HG02763 (cell line): ENCODE data around the gene PDHX.

Experiments
- ATAC-seq: cut with Tn5 transposase; IDR thresholded peaks from one replicate; pipeline ENCODE4 v1.9.1; 2021; ENCODE audit warnings: mild to moderate bottlenecking, moderate library complexity; ENCODE audit not compliant: unreplicated experiment

PDHX gene

GRCh38 chr11:34953955-34954354, 37.5 kb downstream of the PDHX start:
- no peak for ATAC-seq

GRCh38 chr11:34957206-34957605, 40.8 kb downstream of the PDHX start:
- no peak for ATAC-seq

DNA sequence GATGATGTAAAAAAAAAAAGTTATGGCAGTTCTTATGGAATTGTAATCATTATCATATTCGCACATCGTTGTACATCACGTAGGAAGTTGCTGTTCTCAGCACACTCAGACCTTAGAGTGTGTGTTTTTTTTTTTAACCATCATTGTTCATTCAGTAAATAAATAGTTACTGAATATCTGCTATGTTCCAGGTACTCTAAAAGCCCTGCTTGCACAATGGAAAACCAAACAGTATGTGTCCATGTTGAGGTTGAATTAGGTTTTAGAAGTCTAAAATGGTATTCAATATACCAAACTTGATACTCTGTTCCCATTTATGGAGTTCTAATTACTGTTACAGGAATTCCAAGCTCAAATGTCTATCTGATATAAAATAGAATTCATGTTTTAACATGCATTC, 41.2 kb downstream of the PDHX start:
- no peak for ATAC-seq

DNA sequence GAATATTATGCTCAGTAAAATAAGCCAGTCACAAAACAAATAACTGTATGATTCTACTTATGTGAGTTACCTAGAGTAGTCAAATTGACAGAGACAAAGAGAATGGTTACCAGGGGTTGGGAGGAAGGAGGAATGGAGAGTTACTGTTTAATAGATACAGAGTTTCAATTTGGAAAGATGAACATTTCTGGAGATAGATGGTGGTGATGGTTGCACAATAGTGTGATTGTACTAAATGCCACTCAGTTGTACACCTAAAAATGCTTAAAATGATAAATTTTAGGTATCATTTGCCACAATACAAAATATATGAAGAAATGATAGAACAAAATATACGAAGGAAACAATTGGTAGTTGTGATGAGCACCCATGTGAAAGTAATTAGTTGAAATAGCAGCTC, 43.4 kb downstream of the PDHX start:
- no peak for ATAC-seq

DNA sequence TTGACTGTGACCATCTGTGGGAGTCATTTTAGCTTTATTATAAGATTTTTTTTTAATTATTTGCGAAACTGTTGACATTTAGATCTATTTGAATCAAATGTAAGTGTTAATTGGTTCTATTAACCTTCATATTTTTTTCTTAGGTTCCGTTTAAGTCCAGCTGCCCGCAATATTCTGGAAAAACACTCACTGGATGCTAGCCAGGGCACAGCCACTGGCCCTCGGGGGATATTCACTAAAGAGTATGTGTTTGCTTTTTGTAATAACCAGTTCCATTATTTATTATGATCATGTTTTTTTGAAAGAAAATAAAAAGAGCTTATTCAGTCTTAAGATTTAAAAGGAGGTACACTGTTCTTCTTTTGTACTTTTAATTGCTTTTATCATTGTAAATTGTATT, 43.9 kb downstream of the PDHX start:
- ATAC-seq = no peak

DNA sequence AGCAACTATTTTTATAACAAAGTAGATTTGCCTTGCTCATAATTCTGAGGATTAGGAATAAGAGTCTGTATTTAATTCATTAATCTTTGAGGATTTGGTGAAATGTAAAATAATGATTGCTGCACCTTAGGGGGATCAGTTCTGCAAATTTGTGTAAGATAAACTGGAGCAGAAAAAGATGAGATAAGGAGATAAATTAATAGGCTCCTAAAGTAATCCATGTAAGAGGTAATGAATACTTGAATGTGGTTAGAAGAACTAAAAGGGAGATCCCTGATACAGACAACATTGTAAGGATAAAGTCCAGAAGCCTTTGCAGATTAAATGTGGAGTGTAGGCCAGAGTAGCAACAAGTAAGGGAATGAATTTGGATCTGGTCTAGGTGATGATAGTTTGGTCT, 45.6 kb downstream of the PDHX start:
- ATAC-seq = no peak

GRCh38 chr11:34963351-34963750, 46.9 kb downstream of the PDHX start:
- no peak for ATAC-seq

DNA sequence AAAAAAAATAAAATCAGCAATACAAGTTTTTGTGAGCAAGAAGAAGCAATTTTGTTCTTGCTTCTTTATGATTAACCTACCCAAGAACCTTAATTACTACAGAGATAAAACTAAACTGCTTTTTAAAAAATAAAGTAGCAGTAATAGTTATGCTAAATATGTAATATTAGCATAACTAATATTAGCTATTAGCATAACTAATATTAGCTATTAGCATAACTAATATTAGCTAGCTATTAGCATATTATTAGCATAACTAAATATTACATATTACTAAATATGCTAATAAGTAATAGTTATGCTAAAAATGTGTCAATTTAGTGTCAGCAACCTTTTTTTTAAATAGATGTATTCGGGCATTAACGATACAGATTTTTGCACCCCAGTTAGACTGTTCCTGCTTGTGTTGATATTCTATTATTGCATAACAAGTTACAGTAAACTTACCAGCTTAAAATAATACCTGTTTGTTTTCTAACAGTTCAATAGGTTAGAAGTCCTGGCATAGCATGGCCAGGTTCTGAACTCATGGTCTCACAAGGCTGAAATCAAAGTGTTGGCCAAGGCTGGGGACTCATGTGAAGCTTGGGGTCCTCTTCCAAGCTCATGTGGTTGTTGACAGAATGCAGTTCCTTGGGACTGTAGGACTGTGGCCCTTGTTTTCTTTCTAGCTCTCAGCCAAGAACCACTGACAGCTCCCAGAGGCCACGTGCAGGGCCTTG, 48.4 kb downstream of the PDHX start:
- ATAC-seq = no peak

DNA sequence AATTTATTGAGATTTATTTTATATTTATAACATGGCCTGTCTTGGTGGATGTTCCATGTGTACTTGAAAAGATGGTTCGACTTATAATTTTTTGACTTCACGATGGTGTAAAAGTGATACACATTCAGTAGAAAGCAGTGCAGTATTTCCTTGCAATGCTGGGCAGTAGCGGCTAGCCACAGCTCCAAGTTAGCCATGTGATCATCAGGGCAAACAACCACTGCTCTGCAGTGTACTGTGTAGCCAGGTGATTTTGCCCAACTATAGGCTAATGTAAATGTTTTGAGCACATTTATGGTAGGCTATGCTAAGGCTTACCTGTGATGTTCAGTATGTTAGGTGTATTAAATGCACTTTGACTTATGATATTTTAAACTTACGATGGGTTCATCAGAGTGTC, 52.4 kb downstream of the PDHX start:
- no peak for ATAC-seq

- ATAC-seq = no peak
Observed at GRCh38 chr11:34970033-34970432, 53.6 kb downstream of the PDHX start.

GRCh38 chr11:34970480-34970879, 54.1 kb downstream of the PDHX start:
- no peak for ATAC-seq

DNA sequence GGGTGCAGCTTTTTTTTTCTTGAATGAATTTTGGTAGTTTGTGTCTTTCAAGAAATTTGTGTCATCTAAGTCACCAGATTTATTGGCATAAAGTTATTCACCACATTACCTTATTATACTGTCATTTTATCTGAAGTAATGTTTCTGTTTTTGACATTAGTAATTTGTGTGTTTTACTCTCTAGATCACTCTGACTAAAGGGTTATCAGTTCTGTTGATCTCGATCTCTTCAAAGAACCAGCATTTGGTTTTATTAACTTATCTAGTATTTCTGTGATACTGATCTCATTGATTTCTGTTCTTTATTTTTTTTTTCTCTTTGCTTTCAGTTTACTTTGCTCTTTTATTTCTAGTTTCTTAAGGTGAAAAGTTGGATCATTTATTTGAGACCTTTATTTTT, 55.5 kb downstream of the PDHX start:
- no peak for ATAC-seq

GRCh38 chr11:34972366-34972765, 55.9 kb downstream of the PDHX start:
- no peak for ATAC-seq

- ATAC-seq = no peak
Observed at GRCh38 chr11:34972892-34973291, 56.5 kb downstream of the PDHX start.

DNA sequence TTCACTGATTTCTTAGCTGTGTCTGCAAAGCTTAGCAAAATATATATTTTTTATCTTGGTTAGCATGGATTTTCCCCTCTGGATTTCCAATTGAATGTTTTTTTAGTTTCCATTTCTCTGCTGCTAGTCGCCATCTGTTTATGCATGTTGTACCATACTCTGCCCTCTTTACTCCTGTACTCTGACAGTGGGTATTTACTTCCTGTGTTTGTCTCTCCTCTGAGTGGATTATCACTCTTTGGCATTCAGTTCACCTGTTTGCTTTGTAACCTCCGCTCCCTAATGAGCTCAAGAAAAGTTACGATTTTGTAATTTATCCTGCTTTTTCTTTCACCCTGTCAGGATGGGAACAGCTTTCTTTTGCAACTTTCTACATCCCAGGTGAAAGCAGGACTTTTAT, 59.1 kb downstream of the PDHX start:
- ATAC-seq = no peak

- no peak for ATAC-seq
Observed at GRCh38 chr11:34976496-34977088, 60.2 kb downstream of the PDHX start.

DNA sequence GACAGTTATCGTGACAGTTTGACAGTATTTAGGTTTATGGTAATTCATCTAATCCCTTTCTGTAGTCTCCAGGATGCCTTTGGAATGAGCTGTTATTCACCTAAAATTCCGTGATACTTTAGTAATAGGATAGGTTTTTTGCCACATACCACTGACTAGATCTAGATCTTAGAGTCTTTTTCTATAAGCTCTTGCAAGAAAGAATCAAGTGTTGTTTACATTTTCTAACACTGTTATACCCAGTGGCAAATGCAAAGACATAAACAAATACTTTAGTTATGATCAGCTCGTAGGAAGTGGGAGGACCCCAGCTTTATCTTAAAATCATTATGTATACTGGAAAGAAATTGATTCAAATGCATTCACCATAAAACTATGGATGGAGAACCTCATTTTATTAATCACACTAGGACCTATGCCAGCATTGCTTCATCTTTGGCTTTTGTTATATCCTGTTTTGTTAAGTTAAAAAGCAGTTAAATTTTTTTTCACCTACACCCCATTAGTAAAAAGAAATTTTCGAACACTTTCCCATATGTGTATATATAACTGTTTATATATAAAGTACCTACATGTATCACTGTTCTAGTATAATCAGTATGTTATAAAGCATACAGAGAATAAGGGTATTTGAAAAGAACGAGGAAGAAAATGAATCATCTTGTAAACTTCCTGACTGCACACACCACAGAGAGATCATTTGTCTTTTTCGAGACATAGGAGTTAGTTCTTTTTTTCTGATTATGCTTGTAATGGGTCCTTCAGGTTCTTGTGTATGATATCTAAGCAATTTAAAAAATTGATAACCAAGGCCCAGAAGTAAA, 60.9 kb downstream of the PDHX start:
- no peak for ATAC-seq

DNA sequence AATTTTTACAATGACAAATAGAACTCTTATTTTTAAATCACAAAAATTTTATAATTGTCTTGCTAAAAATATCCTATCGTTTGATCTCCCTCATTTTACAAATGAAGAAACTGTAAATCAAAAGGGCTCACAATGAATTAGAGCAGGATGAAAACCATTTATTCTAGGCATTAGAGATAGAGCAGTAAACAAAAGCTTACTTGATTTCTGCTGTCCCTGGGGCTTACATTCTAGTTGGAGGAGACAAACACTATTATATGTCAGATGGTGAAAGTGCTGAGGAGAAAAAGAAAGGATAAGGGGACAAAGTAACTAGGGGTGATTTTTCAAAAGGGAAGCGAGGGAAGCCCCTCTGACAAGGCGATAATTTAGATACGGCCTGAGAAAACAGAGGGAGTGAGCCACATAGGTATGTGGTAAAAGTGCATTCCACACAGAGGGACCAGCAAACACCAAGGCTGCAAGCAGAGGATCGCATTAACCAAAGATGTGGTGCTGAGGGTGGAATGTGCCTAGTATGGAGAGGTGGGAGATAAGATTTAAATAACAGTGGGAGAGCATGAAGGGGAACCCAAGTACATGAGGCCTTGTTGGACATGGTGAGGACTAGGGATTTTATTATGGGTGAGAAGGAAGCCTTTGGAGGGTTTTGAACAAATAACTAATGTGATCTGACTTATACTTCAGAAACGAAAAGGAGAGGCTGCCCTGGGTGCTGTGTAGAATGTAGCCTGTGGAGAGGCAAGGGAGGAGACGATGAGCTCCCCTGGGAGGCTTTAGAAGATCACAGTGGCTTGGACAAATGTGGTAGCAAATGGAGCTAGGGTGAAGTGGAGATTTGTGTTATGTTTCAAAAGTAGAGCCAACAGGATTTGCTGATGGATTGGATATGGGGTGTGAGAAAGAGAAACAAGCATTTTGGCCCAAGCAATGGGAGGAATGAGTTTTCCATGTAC, 62.1 kb downstream of the PDHX start:
- no peak for ATAC-seq

DNA sequence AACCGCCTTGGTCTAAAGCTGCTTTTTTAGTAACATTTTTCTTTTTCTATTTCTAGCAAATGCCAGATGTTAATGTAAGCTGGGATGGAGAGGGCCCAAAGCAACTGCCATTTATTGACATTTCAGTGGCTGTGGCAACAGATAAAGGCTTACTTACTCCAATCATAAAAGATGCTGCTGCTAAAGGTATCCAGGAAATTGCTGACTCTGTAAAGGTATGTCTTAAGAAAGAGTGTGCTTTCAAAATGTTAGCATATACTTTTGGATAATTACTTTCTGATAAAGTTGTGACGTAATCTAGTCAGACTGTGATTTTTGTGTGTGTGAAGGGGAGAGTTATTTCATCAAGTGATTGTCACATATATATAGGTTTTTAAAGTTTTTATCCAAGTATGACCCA, 68.1 kb downstream of the PDHX start:
- ATAC-seq = no peak

- ATAC-seq = no peak
Observed at GRCh38 chr11:34986883-34987520, 70.6 kb downstream of the PDHX start.
